ENCODE data around the gene FAM76B.

The FAM76B gene

DNA sequence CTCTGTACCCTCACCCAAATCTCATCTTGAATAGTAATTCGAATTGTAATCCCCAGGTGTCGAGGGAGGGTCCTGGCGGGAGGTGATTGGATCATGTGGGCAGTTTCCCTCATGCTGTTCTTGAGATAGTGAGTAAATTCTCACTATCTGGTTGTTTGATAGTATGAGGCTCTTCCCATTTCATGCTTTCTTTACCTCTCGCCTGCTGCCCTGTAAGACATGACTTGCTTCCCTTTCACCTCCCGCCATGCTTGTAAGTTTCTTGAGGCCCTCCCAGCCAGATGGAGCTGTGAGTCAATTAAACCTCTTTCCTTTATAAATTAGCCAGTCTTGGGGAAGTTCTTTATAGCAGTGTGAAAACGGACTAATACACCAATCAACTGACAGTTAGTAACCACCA is 60.1 kb downstream of the FAM76B start:
- no peak for DNase-seq (ENCODE audit: low spot score)

DNA sequence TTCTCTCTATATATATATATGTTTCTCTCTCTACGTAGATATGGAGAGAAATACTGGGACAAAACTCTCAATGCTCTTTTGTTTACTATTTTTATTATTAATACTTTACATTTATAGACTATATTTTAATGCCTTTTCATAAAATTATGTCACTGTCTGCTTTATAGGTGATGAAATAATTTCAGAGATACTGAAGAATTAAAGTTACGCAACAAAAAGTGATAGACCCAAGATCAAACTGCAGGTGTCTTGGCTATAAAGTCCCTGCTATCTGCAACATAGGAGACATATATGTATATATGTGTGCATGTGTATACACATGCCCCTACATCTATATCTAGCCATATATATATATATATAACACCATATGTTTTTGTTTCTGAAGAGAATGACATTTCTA is 60.8 kb downstream of the FAM76B start:
- DNase-seq (ENCODE audit: low spot score) = no peak

GRCh38 chr11:95728094-95728493 is 61.5 kb downstream of the FAM76B start:
- DNase-seq (ENCODE audit: low spot score) = no peak

GRCh38 chr11:95727620-95728019 is 62.0 kb downstream of the FAM76B start:
- no peak for DNase-seq (ENCODE audit: low spot score)

- DNase-seq (ENCODE audit: low spot score) = no peak
Observed at GRCh38 chr11:95727111-95727510, 62.5 kb downstream of the FAM76B start.

DNA sequence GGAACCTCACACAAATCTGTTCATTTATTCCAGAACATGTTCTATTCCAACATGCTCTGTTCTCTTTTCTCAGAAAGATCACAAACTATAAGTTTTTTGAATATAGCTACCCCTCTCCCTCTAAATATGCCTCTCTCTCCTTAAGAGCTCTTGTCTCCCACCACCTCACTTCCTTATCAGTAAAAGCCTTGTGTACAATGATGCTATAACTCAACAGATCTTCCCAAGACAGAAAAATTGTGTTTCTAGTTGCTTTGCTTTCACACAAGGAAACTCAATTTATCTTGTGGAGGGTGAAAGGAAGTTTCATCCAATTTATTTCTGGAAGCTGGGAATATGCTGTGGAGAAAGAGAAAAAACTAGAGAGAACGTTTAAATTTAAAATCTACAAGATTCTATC is 64.4 kb downstream of the FAM76B start:
- no peak for DNase-seq (ENCODE audit: low spot score)

DNA sequence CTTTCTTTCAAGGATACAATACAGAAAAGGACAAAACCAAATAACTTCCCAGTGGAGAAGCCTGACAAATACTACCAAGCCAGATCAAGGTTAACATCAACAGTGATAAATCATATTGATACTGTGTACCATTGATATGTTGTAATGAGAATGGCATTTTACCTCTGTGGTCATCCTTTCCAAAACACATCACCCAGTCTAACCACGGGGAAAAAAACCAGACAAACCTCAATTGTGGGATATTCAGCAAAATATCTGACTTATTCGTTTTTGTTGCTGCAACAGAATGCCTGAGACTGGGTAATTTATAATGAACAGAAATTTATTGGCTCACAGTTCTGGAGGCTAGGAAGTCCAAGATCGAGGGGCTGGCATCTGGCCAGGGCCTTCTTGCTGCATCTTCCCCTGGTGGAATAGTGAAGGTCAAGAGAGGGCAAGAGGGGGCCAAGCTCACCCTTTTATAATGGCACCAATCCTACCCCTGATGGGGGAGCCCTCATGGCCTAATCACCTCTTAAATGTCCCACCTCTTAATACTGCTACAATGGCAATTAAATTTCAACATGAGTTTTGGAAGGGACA is 66.1 kb downstream of the FAM76B start:
- no peak for DNase-seq (ENCODE audit: low spot score)

DNA sequence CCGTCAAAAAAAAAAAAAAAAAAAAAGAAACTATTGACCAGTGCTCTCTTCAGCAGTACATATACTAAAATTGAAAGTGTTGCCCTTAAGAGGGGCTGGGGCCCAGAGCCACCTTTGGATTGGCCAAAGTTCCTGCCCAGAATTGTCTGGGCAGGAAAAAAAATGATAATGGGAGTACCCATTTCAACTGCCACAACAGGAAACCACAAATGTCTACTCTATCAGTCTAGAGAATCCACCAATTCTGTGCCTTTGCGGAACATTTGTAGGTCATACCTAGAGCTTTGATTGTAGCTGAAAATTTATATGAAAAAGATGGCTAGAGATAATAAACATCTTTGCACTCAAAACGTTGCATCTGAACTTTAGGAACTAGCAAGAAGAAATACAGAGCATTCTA is 69.4 kb downstream of the FAM76B start:
- DNase-seq (ENCODE audit: low spot score) = no peak

Data from SW480 (cell line).